Activated CD4-positive, alpha-beta T cell treated with anti-CD3 and anti-CD28 coated beads, Interleukin-2, amount 50 U/mL, for 24 hours (primary cell): ENCODE measurements around the gene SKP1.
"Not testable (repeated sequence)": the region's sequence is repeated elsewhere in the genome, so short reads cannot be mapped to it uniquely, and the experiment has no call there.

Experiments used
- DNase-seq, 2 donors: peaks; one replicate each; pipeline ENCODE4 v3.0.0-alpha.2; 2020; ENCODE audit warnings: low read depth in 1 of 2, low spot score in 1 of 2

The SKP1 gene

GRCh38 chr5:134177369-134178095 is 782 bp upstream of the SKP1 start:
- DNase-seq = no peak

GRCh38 chr5:134175921-134176510 is 734 bp downstream of the SKP1 start:
- DNase-seq = no peak

- DNase-seq = no peak
Measured at GRCh38 chr5:134174841-134175839, 1.6 kb downstream of the SKP1 start.

- DNase-seq = no peak
Measured at GRCh38 chr5:134171972-134172371, 4.8 kb downstream of the SKP1 start.

- DNase-seq = no peak
Measured at GRCh38 chr5:134162592-134162991, 14.2 kb downstream of the SKP1 start.

GRCh38 chr5:134161513-134162395 is 15.0 kb downstream of the SKP1 start:
- DNase-seq = no peak

- DNase-seq = no peak
Measured at GRCh38 chr5:134153657-134154056, 23.1 kb downstream of the SKP1 start.

- DNase-seq = no peak
Measured at GRCh38 chr5:134153241-134153640, 23.5 kb downstream of the SKP1 start.

- DNase-seq = not testable (repeated sequence)
Measured at GRCh38 chr5:134152173-134152832, 24.4 kb downstream of the SKP1 start.

GRCh38 chr5:134151723-134152122 is 25.0 kb downstream of the SKP1 start:
- DNase-seq = no peak

- DNase-seq = no peak
Measured at GRCh38 chr5:134149571-134150303, 27.0 kb downstream of the SKP1 start.

- DNase-seq = no peak
Measured at GRCh38 chr5:134148986-134149539, 27.7 kb downstream of the SKP1 start.

GRCh38 chr5:134148316-134148715 is 28.4 kb downstream of the SKP1 start:
- DNase-seq = no peak

- no peak for DNase-seq
Measured at GRCh38 chr5:134146651-134147518, 29.9 kb downstream of the SKP1 start.

- peak; percentile 73 to 80 for DNase-seq
Measured at GRCh38 chr5:134145779-134146581, 30.8 kb downstream of the SKP1 start.

- DNase-seq = no peak
Measured at GRCh38 chr5:134145041-134145757, 31.6 kb downstream of the SKP1 start.
